CD4-positive, alpha-beta T cell treated with Interleukin-15 for 1 hour (primary cell): Measurements from ENCODE around the gene OR8A1.
"Not testable (repeated sequence)": the region's sequence is repeated elsewhere in the genome, so short reads cannot be mapped to it uniquely, and the experiment has no call there.

Experiments used
- DNase-seq: peaks from one replicate; pipeline ENCODE4 v3.0.0-alpha.2; 2020

Gene OR8A1

GRCh38 chr11:124597626-124598025 is 27.8 kb downstream of the OR8A1 start:
- DNase-seq, result no peak

GRCh38 chr11:124600621-124601320 is 31.0 kb downstream of the OR8A1 start:
- no peak for DNase-seq

GRCh38 chr11:124602193-124602592 is 32.4 kb downstream of the OR8A1 start:
- DNase-seq, result no peak

- not testable (repeated sequence) for DNase-seq
Observed at GRCh38 chr11:124602723-124603122, 32.9 kb downstream of the OR8A1 start.

GRCh38 chr11:124605719-124606118 is 35.9 kb downstream of the OR8A1 start:
- DNase-seq, result peak; percentile 25

- DNase-seq, result no peak
Observed at GRCh38 chr11:124608147-124608546, 38.4 kb downstream of the OR8A1 start.

GRCh38 chr11:124610295-124610694 is 40.5 kb downstream of the OR8A1 start:
- DNase-seq, result no peak

GRCh38 chr11:124611064-124611463 is 41.3 kb downstream of the OR8A1 start, which contains the start of gene PANX3:
TSS of gene PANX3 (plus strand) at chr11:124611428. CDS start at chr11:124611557, 129 bp downstream.
- DNase-seq, result no peak

GRCh38 chr11:124612045-124612444 is 42.2 kb downstream of the OR8A1 start:
- DNase-seq, result no peak

- no peak for DNase-seq
Observed at GRCh38 chr11:124612567-124613246, 42.9 kb downstream of the OR8A1 start.

GRCh38 chr11:124618863-124619262 is 49.1 kb downstream of the OR8A1 start:
- DNase-seq, result no peak
